Upper lobe of left lung (tissue), 4 donors: ENCODE data around the gene TIGD3.

Experiments
- CTCF ChIP-seq, 6 experiments: fragments of 450-650 bp in 4 of 6; fragments of 200-600 bp in 2 of 6; sonication (generic) in 2 of 6; IDR thresholded peaks; one replicate each; pipeline ENCODE4 v1.5.1; 2016 to 2019; ENCODE audit warnings: antibody characterized with exemption in 6 of 6
- EP300 ChIP-seq, 4 donors: sonication (generic); formaldehyde crosslinking; IDR thresholded peaks; one replicate each; pipeline ENCODE4 v1.5.1; 2017; ENCODE audit warnings: antibody characterized with exemption in 4 of 4, control low read depth in 2 of 4

GRCh38 chr11:65395961-65396530 lies 41.5 kb downstream of the TIGD3 start:
- TF ChIP-seq CTCF (IDR thresholded peaks at IDR 0.05): no peak
- no peak for TF ChIP-seq EP300 (IDR thresholded peaks at IDR 0.05)
